Breast epithelium (tissue), 3 donors: ENCODE results near the gene KLHDC10.

Source experiments
- POLR2A ChIP-seq: fragments of 450-650 bp; IDR thresholded peaks from one replicate; pipeline ENCODE4 v1.6.1; 2016; ENCODE audit warnings: antibody characterized with exemption, mild to moderate bottlenecking, moderate library complexity
- POLR2AphosphoS5 ChIP-seq, 3 donors: sonication (generic); formaldehyde crosslinking; IDR thresholded peaks; one replicate each; pipeline ENCODE4 v1.6.1; 2017; ENCODE audit warnings: antibody characterized with exemption in 3 of 3
- TF ChIP-seq, protein P1 (sequence below), 3 donors: fragments of 450-650 bp; IDR thresholded peaks; one replicate each; pipeline ENCODE4 v1.5.1; 2016 to 2017; ENCODE audit warnings: antibody characterized with exemption in 3 of 3, mild to moderate bottlenecking in 3 of 3, moderate library complexity in 3 of 3

DNA sequence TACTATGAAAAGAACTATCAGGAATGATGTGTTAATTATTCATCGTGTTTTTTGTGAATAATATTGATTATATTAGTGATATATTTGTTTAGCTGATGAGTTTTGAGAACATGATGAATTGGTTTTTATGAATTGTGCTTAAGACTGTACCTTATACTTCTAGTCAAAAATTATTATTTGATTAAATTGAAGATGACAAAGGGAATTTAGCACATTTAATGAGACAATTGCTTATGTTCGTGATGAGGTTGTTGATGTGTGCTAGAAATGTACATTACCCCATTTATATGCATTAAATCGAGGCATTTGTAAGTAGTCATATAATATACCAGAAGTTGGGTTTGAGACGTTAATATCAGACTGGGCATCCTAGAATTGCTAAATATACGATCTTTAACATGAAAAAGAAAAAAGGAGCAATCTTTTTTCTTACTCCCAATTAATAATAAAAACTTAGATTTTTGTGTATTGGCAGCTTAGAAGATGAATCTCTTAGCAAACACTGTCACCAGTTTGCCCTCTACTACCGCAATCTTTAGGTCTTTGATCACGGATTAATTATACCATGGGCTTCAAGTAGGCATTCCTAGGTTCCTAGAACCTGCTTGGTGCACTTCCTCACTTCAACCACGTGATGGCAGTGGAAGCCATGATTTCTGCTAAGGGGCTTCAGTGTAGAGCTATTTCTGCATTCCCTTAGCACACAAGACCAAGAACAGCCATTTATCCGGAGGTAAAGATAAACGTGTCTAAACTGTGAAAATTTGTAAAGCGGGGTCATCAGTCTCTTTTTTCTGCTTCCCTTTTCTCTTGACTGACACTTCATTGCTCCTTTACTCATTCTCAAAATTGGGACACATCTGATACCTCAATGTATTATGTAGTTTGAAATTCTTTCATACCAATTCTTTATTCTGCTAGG lies 1.6 kb downstream of the KLHDC10 start:
- TF ChIP-seq, protein P1, sequence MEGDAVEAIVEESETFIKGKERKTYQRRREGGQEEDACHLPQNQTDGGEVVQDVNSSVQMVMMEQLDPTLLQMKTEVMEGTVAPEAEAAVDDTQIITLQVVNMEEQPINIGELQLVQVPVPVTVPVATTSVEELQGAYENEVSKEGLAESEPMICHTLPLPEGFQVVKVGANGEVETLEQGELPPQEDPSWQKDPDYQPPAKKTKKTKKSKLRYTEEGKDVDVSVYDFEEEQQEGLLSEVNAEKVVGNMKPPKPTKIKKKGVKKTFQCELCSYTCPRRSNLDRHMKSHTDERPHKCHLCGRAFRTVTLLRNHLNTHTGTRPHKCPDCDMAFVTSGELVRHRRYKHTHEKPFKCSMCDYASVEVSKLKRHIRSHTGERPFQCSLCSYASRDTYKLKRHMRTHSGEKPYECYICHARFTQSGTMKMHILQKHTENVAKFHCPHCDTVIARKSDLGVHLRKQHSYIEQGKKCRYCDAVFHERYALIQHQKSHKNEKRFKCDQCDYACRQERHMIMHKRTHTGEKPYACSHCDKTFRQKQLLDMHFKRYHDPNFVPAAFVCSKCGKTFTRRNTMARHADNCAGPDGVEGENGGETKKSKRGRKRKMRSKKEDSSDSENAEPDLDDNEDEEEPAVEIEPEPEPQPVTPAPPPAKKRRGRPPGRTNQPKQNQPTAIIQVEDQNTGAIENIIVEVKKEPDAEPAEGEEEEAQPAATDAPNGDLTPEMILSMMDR (IDR thresholded peaks at IDR 0.05), result peak; percentile 56 to 95 (median 88)
- TF ChIP-seq POLR2AphosphoS5 (IDR thresholded peaks at IDR 0.05) (peak in 1 of 3 donors; percentile 17), POLR2A (no peak)
